ENCODE data around the gene FAM184A. TPM values are rescaled to one million over a fixed set of nuclear protein-coding genes. Genes with fewer than 3 reads are reported as not detected.

The FAM184A gene
- total RNA-seq, 3 donors from 2014 or later = 0.60 to 3.4 (median 0.87) TPM

- Histone ChIP-seq H3K4me3 (no peak overlapping the region), H3K9me3 (no peaks in the 10 kb centered on the region), H3K4me1 (ENCODE audit: low read depth) (no peaks in the 10 kb centered on the region), H3K36me3 (ENCODE audit: low read depth) (no peaks in the 10 kb centered on the region)
- DNase-seq (no peak), ATAC-seq (no peak)
- intact Hi-C loops (cut with DNase I, micrococcal nuclease) = no loop called here
- no peak for TF ChIP-seq CTCF (IDR thresholded peaks at IDR 0.05)
Observed at GRCh38 chr6:118982575-118982911, 95.9 kb downstream of the FAM184A start.

- Histone ChIP-seq H3K4me3 (no peak overlapping the region), H3K36me3 (ENCODE audit: low read depth) (no peaks in the 10 kb centered on the region), H3K4me1 (ENCODE audit: low read depth) (no peaks in the 10 kb centered on the region), H3K9me3 (no peaks in the 10 kb centered on the region)
- DNase-seq (no peak), ATAC-seq (no peak)
- intact Hi-C loops (cut with DNase I, micrococcal nuclease) = no loop called here
- no peak for TF ChIP-seq CTCF (IDR thresholded peaks at IDR 0.05)
Observed at GRCh38 chr6:118981884-118982574, 96.4 kb downstream of the FAM184A start.

- Histone ChIP-seq H3K4me1 (ENCODE audit: low read depth) (no peaks in the 10 kb centered on the region), H3K4me3 (no peak overlapping the region), H3K36me3 (ENCODE audit: low read depth) (no peaks in the 10 kb centered on the region), H3K9me3 (no peaks in the 10 kb centered on the region)
- intact Hi-C loops (cut with DNase I, micrococcal nuclease) = no loop called here
- no peak for TF ChIP-seq CTCF (IDR thresholded peaks at IDR 0.05)
- DNase-seq (no peak), ATAC-seq (no peak)
Observed at GRCh38 chr6:118980063-118980462, 98.4 kb downstream of the FAM184A start.

GRCh38 chr6:118974790-118975189, 103.7 kb downstream of the FAM184A start:
- intact Hi-C loops (cut with DNase I, micrococcal nuclease) = no loop called here
- TF ChIP-seq CTCF (IDR thresholded peaks at IDR 0.05) = no peak
- ATAC-seq (no peak), DNase-seq (no peak)
- no peaks in the 10 kb centered on the region for H3K36me3 ChIP-seq (ENCODE audit: low read depth)
- H3K4me1 ChIP-seq (ENCODE audit: low read depth) = no peaks in the 10 kb centered on the region
- H3K4me3 ChIP-seq = no peak overlapping the region
- no peaks in the 10 kb centered on the region for H3K9me3 ChIP-seq

GRCh38 chr6:118971682-118972081, 106.8 kb downstream of the FAM184A start:
- DNase-seq (no peak), ATAC-seq (no peak)
- intact Hi-C loops (cut with DNase I, micrococcal nuclease) = no loop called here
- no peaks in the 10 kb centered on the region for H3K9me3 ChIP-seq
- H3K36me3 ChIP-seq (ENCODE audit: low read depth) = no peaks in the 10 kb centered on the region
- no peak overlapping the region for H3K4me3 ChIP-seq
- TF ChIP-seq CTCF (IDR thresholded peaks at IDR 0.05) = no peak
- H3K4me1 ChIP-seq (ENCODE audit: low read depth) = no peaks in the 10 kb centered on the region

GRCh38 chr6:118970866-118971265, 107.6 kb downstream of the FAM184A start:
- intact Hi-C loops (cut with DNase I, micrococcal nuclease) = no loop called here
- no peaks in the 10 kb centered on the region for H3K36me3 ChIP-seq (ENCODE audit: low read depth)
- no peak for DNase-seq

More at GRCh38 chr6:118970866-118971265, 107.6 kb downstream of the FAM184A start:
- Histone ChIP-seq H3K4me3 (no peak overlapping the region), H3K9me3 (no peaks in the 10 kb centered on the region), H3K4me1 (ENCODE audit: low read depth) (no peaks in the 10 kb centered on the region)
- no peak for TF ChIP-seq CTCF (IDR thresholded peaks at IDR 0.05)
- ATAC-seq = no peak
